ENCODE results near the gene AKR1A1.

AKR1A1 gene

GRCh38 chr1:45557422-45557944 lies 6.9 kb downstream of the AKR1A1 start:
- H3K4me3 ChIP-seq (ENCODE audit: low read depth, low read length) = no peak overlapping the region
- peak; percentile 56 for DNase-seq (ENCODE audit: low read depth)
- TF ChIP-seq, protein P1, sequence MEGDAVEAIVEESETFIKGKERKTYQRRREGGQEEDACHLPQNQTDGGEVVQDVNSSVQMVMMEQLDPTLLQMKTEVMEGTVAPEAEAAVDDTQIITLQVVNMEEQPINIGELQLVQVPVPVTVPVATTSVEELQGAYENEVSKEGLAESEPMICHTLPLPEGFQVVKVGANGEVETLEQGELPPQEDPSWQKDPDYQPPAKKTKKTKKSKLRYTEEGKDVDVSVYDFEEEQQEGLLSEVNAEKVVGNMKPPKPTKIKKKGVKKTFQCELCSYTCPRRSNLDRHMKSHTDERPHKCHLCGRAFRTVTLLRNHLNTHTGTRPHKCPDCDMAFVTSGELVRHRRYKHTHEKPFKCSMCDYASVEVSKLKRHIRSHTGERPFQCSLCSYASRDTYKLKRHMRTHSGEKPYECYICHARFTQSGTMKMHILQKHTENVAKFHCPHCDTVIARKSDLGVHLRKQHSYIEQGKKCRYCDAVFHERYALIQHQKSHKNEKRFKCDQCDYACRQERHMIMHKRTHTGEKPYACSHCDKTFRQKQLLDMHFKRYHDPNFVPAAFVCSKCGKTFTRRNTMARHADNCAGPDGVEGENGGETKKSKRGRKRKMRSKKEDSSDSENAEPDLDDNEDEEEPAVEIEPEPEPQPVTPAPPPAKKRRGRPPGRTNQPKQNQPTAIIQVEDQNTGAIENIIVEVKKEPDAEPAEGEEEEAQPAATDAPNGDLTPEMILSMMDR (IDR thresholded peaks at IDR 0.05; ENCODE audit: control insufficient read depth, extremely low read depth, insufficient read depth) = no peak

DNA sequence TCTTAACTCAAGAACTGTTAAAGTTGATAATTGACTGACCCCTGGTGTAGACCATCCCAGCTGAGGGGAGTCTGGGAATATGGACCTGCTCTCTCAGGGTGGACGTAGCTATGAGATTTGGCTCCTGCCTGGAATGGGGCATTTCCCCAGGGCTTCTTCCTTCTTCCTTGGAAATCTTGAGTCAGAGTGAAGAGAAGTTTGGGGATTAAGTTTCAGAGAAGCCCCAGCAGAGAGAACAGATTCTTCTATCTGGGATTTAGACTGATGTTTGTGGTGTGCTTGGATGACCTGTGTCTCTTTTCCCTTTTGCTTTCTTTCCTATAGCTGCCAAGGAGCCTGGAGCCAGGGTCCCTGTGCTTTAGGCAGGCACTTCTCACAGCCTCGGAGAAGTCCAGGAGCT lies 13.2 kb downstream of the AKR1A1 start:
- DNase-seq (ENCODE audit: low read depth) = no peak
- H3K4me3 ChIP-seq (ENCODE audit: low read depth, low read length) = no peak overlapping the region
- TF ChIP-seq, protein P1 (IDR thresholded peaks at IDR 0.05; ENCODE audit: control insufficient read depth, extremely low read depth, insufficient read depth) = no peak

DNA sequence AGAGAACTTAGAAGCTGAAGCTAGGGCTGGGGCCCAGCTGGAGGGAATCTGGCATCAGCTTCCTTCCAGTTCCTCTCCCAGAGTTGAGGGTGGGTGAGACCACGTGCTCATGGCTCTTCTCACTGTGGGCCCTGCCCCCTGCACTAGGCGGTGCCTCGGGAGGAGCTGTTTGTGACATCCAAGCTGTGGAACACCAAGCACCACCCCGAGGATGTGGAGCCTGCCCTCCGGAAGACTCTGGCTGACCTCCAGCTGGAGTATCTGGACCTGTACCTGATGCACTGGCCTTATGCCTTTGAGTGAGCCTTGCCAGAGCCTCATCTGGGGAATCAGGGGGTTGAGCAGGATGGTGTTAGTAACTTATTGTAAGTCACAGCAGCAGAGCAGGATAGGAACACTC lies 16.1 kb downstream of the AKR1A1 start:
- DNase-seq (ENCODE audit: low read depth) = no peak
- no peak overlapping the region for H3K4me3 ChIP-seq (ENCODE audit: low read depth, low read length)
- TF ChIP-seq, protein P1 (IDR thresholded peaks at IDR 0.05; ENCODE audit: control insufficient read depth, extremely low read depth, insufficient read depth) = no peak

DNA sequence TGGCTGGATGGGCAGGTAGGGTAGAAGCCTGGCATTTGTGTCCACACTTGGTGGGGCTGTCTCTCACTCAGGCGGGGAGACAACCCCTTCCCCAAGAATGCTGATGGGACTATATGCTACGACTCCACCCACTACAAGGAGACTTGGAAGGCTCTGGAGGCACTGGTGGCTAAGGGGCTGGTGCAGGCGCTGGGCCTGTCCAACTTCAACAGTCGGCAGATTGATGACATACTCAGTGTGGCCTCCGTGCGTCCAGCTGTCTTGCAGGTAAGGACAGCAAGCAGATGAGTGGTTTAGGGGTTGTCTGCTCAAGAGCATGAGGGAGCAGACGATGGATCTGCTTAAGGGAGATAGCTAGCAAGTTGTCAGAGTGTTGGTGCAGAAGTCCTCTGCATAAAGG lies 17.3 kb downstream of the AKR1A1 start:
- TF ChIP-seq, protein P1 (IDR thresholded peaks at IDR 0.05; ENCODE audit: control insufficient read depth, extremely low read depth, insufficient read depth) = no peak
- no peak for DNase-seq (ENCODE audit: low read depth)
- H3K4me3 ChIP-seq (ENCODE audit: low read depth, low read length) = no peak overlapping the region

GRCh38 chr1:45568421-45568820 lies 17.8 kb downstream of the AKR1A1 start:
- TF ChIP-seq, protein P1 (IDR thresholded peaks at IDR 0.05; ENCODE audit: control insufficient read depth, extremely low read depth, insufficient read depth) = no peak
- H3K4me3 ChIP-seq (ENCODE audit: low read depth, low read length) = no peak overlapping the region
- DNase-seq (ENCODE audit: low read depth) = peak; percentile 90

GRCh38 chr1:45569571-45569961 lies 18.9 kb downstream of the AKR1A1 start:
- TF ChIP-seq, protein P1 (IDR thresholded peaks at IDR 0.05; ENCODE audit: control insufficient read depth, extremely low read depth, insufficient read depth) = no peak
- no peak overlapping the region for H3K4me3 ChIP-seq (ENCODE audit: low read depth, low read length)
- DNase-seq (ENCODE audit: low read depth) = no peak

GRCh38 chr1:45569962-45570581 lies 19.4 kb downstream of the AKR1A1 start:
- no peak overlapping the region for H3K4me3 ChIP-seq (ENCODE audit: low read depth, low read length)
- TF ChIP-seq, protein P1 (IDR thresholded peaks at IDR 0.05; ENCODE audit: control insufficient read depth, extremely low read depth, insufficient read depth) = peak; percentile 98
- DNase-seq (ENCODE audit: low read depth) = peak; percentile 68

Data from LNCaP clone FGC (cell line).